GM19023 (cell line): Measurements from ENCODE around the gene MKLN1.
"Not testable (repeated sequence)": the region's sequence is repeated elsewhere in the genome, so short reads cannot be mapped to it uniquely, and the experiment has no call there.

ENCODE experiments used
- ATAC-seq: cut with Tn5 transposase; IDR thresholded peaks from one replicate; pipeline ENCODE4 v1.9.1; 2021; ENCODE audit warnings: mild to moderate bottlenecking, moderate library complexity; ENCODE audit not compliant: unreplicated experiment

Gene MKLN1

GRCh38 chr7:131388126-131388525 lies 60.5 kb downstream of the MKLN1 start:
- no peak for ATAC-seq

GRCh38 chr7:131390275-131390674 lies 62.6 kb downstream of the MKLN1 start:
- no peak for ATAC-seq

- no peak for ATAC-seq
Measured at GRCh38 chr7:131391145-131391544, 63.5 kb downstream of the MKLN1 start.

GRCh38 chr7:131400681-131401176 lies 73.1 kb downstream of the MKLN1 start:
- ATAC-seq = no peak

- no peak for ATAC-seq
Measured at GRCh38 chr7:131401194-131401593, 73.5 kb downstream of the MKLN1 start.

GRCh38 chr7:131403322-131403721 lies 75.6 kb downstream of the MKLN1 start:
- no peak for ATAC-seq

- ATAC-seq = no peak
Measured at GRCh38 chr7:131404226-131404911, 76.7 kb downstream of the MKLN1 start.

GRCh38 chr7:131409129-131409766 lies 81.6 kb downstream of the MKLN1 start:
- no peak for ATAC-seq

GRCh38 chr7:131412031-131412430 lies 84.4 kb downstream of the MKLN1 start:
- no peak for ATAC-seq

- ATAC-seq = no peak
Measured at GRCh38 chr7:131413711-131414110, 86.0 kb downstream of the MKLN1 start.

GRCh38 chr7:131424219-131424822 lies 96.6 kb downstream of the MKLN1 start:
- ATAC-seq = no peak

- no peak for ATAC-seq
Measured at GRCh38 chr7:131425992-131426391, 98.3 kb downstream of the MKLN1 start.

GRCh38 chr7:131430826-131431225 lies 103.2 kb downstream of the MKLN1 start:
- ATAC-seq = not testable (repeated sequence)

GRCh38 chr7:131431289-131431688 lies 103.6 kb downstream of the MKLN1 start:
- no peak for ATAC-seq

- ATAC-seq = no peak
Measured at GRCh38 chr7:131431756-131432155, 104.1 kb downstream of the MKLN1 start.

GRCh38 chr7:131436384-131436783 lies 108.7 kb downstream of the MKLN1 start:
- ATAC-seq = no peak

GRCh38 chr7:131438969-131439368 lies 111.3 kb downstream of the MKLN1 start:
- ATAC-seq = no peak

GRCh38 chr7:131443496-131443895 lies 115.8 kb downstream of the MKLN1 start:
- no peak for ATAC-seq

- no peak for ATAC-seq
Measured at GRCh38 chr7:131444683-131445082, 117.0 kb downstream of the MKLN1 start.

GRCh38 chr7:131449373-131449902 lies 121.8 kb downstream of the MKLN1 start:
- no peak for ATAC-seq

GRCh38 chr7:131454498-131454897 lies 126.8 kb downstream of the MKLN1 start:
- no peak for ATAC-seq

GRCh38 chr7:131455001-131455400 lies 127.3 kb downstream of the MKLN1 start:
- no peak for ATAC-seq
